Esophagus muscularis mucosa (tissue), 4 donors: ENCODE results near the gene PTPRN2. TPM values are rescaled to one million over a fixed set of nuclear protein-coding genes. Genes with fewer than 3 reads are reported as not detected.

Experiments used
- DNase-seq: peaks from one replicate; pipeline ENCODE4 v3.0.0-alpha.2; 2017; ENCODE audit errors: extremely low spot score
- H3K27ac ChIP-seq, 4 donors: fragments of 200-600 bp; sonication (generic); replicated peaks in 1 of 4; 1 replicate in 3 of 4; 2 replicates in 1 of 4; pipeline ENCODE4 v1.5.1; 2016 to 2019; ENCODE audit warnings: mild to moderate bottlenecking in 1 of 4
- H3K27me3 ChIP-seq, 4 donors: fragments of 200-600 bp; sonication (generic); one replicate each; pipeline versions ENCODE4 v1.5.1 to v1.6.0; 2016 to 2019
- H3K36me3 ChIP-seq, 4 donors: fragments of 200-600 bp; sonication (generic); one replicate each; pipeline ENCODE4 v1.5.1; 2016 to 2019
- H3K4me1 ChIP-seq, 4 donors: fragments of 200-600 bp; sonication (generic); one replicate each; pipeline ENCODE4 v1.5.1; 2016 to 2019
- H3K4me3 ChIP-seq, 4 donors: fragments of 200-600 bp; sonication (generic); 1 replicate in 2 of 4; 2 replicates in 2 of 4; pipeline ENCODE4 v1.5.1; 2016 to 2019; ENCODE audit warnings: mild to moderate bottlenecking in 4 of 4, moderate library complexity in 1 of 4
- H3K9me3 ChIP-seq, 4 donors: fragments of 200-600 bp; sonication (generic); 1 replicate in 3 of 4; 2 replicates in 1 of 4; pipeline ENCODE4 v1.5.1; 2016 to 2019
- CTCF ChIP-seq, 3 experiments: fragments of 200-600 bp in 2 of 3; fragments of 450-650 bp in 1 of 3; sonication (generic) in 2 of 3; IDR thresholded peaks; one replicate each; pipeline ENCODE4 v1.5.1; 2017 to 2019; ENCODE audit warnings: antibody characterized with exemption in 3 of 3, mild to moderate bottlenecking in 2 of 3, moderate library complexity in 1 of 3
- EP300 ChIP-seq: sonication (generic); formaldehyde crosslinking; IDR thresholded peaks from one replicate; pipeline ENCODE4 v1.6.1; 2017; ENCODE audit warnings: antibody characterized with exemption
- POLR2A ChIP-seq: fragments of 450-650 bp; IDR thresholded peaks from one replicate; pipeline ENCODE4 v1.6.1; 2017; ENCODE audit warnings: antibody characterized with exemption, moderate library complexity, mild to moderate bottlenecking, low read depth
- POLR2AphosphoS5 ChIP-seq, 2 donors: sonication (generic); formaldehyde crosslinking; IDR thresholded peaks; one replicate each; pipeline ENCODE4 v1.6.1; 2017; ENCODE audit warnings: antibody characterized with exemption in 2 of 2
- WGBS: methylation state at CpG from one replicate; pipeline ENCODE4 v1.1.5; 2018; 5-methylcytosine and 5-hydroxymethylcytosine counted together
- intact Hi-C: fragments of 100-400 bp; cut with DNase I; formaldehyde crosslinking; loops from one replicate; pipeline ENCODE4 v1.15.1; 2023
- total RNA-seq, 4 donors: library from RNA; depleted of rRNA; stranded (reverse); fragments of >200 nt; gene quantifications; one replicate each; pipeline versions ENCODE4 v1.1.0 to v1.2.1, GENCODE V29; 2016

PTPRN2 gene
- total RNA-seq, 4 donors from 2014 or later: 2.1 to 3.1 (median 3.1) TPM

GRCh38 chr7:158259141-158259540, 328.5 kb downstream of the PTPRN2 start:
- 90% methylated on average over 2 of the region's 10 CpGs for WGBS
- H3K36me3 ChIP-seq: no peaks in the 10 kb centered on the region
- H3K9me3 ChIP-seq: no peaks in the 10 kb centered on the region
- no peaks in the 10 kb centered on the region for H3K4me1 ChIP-seq
- TF ChIP-seq POLR2AphosphoS5 (IDR thresholded peaks at IDR 0.05) (no peak), EP300 (no peak), CTCF (IDR thresholded peaks at IDR 0.05) (no peak), POLR2A (no peak)
- no peak for DNase-seq
- peaks cover 0 to 21% (median 0%) of the 10 kb centered on the region in 4 donors for H3K27me3 ChIP-seq
- intact Hi-C loops: no loop called here
- H3K4me3 ChIP-seq: no peak overlapping the region
- no peak overlapping the region for H3K27ac ChIP-seq

GRCh38 chr7:158258411-158259130, 329.1 kb downstream of the PTPRN2 start:
- Histone ChIP-seq H3K4me3 (no peak overlapping the region), H3K4me1 (no peaks in the 10 kb centered on the region), H3K27ac (no peak overlapping the region), H3K27me3 (peaks cover 0 to 21% (median 0%) of the 10 kb centered on the region in 4 donors), H3K9me3 (no peaks in the 10 kb centered on the region), H3K36me3 (no peaks in the 10 kb centered on the region)
- no peak for DNase-seq
- TF ChIP-seq EP300: no peak
- no peak for TF ChIP-seq POLR2A
- no peak for TF ChIP-seq CTCF (IDR thresholded peaks at IDR 0.05)
- no peak for TF ChIP-seq POLR2AphosphoS5 (IDR thresholded peaks at IDR 0.05)
- intact Hi-C loops: no loop called here
- 85% methylated on average over 21 of the region's 22 CpGs for WGBS

- DNase-seq: no peak
- Histone ChIP-seq H3K4me3 (no peak overlapping the region), H3K4me1 (no peaks in the 10 kb centered on the region), H3K36me3 (no peaks in the 10 kb centered on the region), H3K27me3 (peaks cover 0 to 21% (median 0%) of the 10 kb centered on the region in 4 donors), H3K27ac (no peak overlapping the region), H3K9me3 (no peaks in the 10 kb centered on the region)
- 93% methylated on average over 21 of the region's 33 CpGs for WGBS
- no peak for TF ChIP-seq POLR2A
- no peak for TF ChIP-seq CTCF (IDR thresholded peaks at IDR 0.05)
- TF ChIP-seq EP300: no peak
- no peak for TF ChIP-seq POLR2AphosphoS5 (IDR thresholded peaks at IDR 0.05)
- intact Hi-C loops: no loop called here
These were observed 329.9 kb downstream of the PTPRN2 start for GRCh38 chr7:158257516-158258410.

- no peaks in the 10 kb centered on the region for H3K4me1 ChIP-seq
- no peak for DNase-seq
- peaks cover 0 to 21% (median 0%) of the 10 kb centered on the region in 4 donors for H3K27me3 ChIP-seq
- no peak overlapping the region for H3K27ac ChIP-seq
- intact Hi-C loops: no loop called here
- no peaks in the 10 kb centered on the region for H3K9me3 ChIP-seq
- H3K36me3 ChIP-seq: no peaks in the 10 kb centered on the region
- WGBS: 87% methylated on average over 12 of the region's 12 CpGs
- TF ChIP-seq POLR2AphosphoS5 (IDR thresholded peaks at IDR 0.05) (no peak), CTCF (IDR thresholded peaks at IDR 0.05) (no peak), POLR2A (no peak), EP300 (no peak)
- H3K4me3 ChIP-seq: no peak overlapping the region
These were observed 330.6 kb downstream of the PTPRN2 start for GRCh38 chr7:158257001-158257400.
